Measurements from ENCODE around the gene UNC13A.

DNA sequence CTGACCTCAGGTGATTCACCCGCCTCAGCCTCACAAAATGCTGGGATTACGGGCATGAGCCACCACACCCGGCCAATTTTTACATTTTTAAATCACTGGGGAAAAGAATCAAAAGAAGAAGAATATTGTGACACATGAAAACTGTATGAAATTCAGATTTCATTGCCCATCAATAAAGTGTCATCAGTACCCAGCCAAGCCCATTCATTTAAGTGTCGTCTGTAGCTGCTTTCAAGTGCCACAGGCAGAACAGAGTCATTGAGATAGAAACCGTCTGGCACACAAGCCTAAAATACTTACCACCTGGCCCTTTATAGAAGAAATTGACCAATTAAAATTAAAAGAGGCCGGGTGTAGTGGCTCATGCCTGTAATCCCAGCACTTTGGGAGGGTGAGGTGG is 117.4 kb downstream of the UNC13A start:
- TF ChIP-seq TEAD4 (CRISPR knock-in tag; IDR thresholded peaks at IDR 0.05) (no peak), ZNF317 (CRISPR knock-in tag; IDR thresholded peaks at IDR 0.05; ENCODE audit: borderline replicate concordance, low read depth) (no peak), FOXP1 (CRISPR knock-in tag; IDR thresholded peaks at IDR 0.05; ENCODE audit: borderline replicate concordance) (no peak), CREB1 (CRISPR knock-in tag; IDR thresholded peaks at IDR 0.05) (no peak), SP1 (CRISPR knock-in tag; conservative IDR thresholded peaks at IDR 0.05) (no peak), CTCF (IDR thresholded peaks at IDR 0.05) (no peak), MYBL2 (CRISPR knock-in tag; IDR thresholded peaks at IDR 0.05) (no peak), NFATC4 (CRISPR knock-in tag; IDR thresholded peaks at IDR 0.05) (no peak), MXD4 (CRISPR knock-in tag; IDR thresholded peaks at IDR 0.05; ENCODE audit: borderline replicate concordance) (no peak), NFYB (CRISPR knock-in tag; conservative IDR thresholded peaks at IDR 0.05; ENCODE audit: low read depth) (no peak)
- TF ChIP-seq, protein P1, sequence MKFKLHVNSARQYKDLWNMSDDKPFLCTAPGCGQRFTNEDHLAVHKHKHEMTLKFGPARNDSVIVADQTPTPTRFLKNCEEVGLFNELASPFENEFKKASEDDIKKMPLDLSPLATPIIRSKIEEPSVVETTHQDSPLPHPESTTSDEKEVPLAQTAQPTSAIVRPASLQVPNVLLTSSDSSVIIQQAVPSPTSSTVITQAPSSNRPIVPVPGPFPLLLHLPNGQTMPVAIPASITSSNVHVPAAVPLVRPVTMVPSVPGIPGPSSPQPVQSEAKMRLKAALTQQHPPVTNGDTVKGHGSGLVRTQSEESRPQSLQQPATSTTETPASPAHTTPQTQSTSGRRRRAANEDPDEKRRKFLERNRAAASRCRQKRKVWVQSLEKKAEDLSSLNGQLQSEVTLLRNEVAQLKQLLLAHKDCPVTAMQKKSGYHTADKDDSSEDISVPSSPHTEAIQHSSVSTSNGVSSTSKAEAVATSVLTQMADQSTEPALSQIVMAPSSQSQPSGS (CRISPR knock-in tag; IDR thresholded peaks at IDR 0.05; ENCODE audit: borderline replicate concordance, low read depth) = no peak
- TF ChIP-seq, protein P2, sequence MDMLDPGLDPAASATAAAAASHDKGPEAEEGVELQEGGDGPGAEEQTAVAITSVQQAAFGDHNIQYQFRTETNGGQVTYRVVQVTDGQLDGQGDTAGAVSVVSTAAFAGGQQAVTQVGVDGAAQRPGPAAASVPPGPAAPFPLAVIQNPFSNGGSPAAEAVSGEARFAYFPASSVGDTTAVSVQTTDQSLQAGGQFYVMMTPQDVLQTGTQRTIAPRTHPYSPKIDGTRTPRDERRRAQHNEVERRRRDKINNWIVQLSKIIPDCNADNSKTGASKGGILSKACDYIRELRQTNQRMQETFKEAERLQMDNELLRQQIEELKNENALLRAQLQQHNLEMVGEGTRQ (CRISPR knock-in tag; IDR thresholded peaks at IDR 0.05) = no peak
- TF ChIP-seq, protein P3, sequence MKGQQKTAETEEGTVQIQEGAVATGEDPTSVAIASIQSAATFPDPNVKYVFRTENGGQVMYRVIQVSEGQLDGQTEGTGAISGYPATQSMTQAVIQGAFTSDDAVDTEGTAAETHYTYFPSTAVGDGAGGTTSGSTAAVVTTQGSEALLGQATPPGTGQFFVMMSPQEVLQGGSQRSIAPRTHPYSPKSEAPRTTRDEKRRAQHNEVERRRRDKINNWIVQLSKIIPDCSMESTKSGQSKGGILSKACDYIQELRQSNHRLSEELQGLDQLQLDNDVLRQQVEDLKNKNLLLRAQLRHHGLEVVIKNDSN (CRISPR knock-in tag; IDR thresholded peaks at IDR 0.05) = no peak

All from WTC11 (cell line).